OCI-LY1 (cell line): ENCODE results near the gene NHERF2.
"Not testable (repeated sequence)": the region's sequence is repeated elsewhere in the genome, so short reads cannot be mapped to it uniquely, and the experiment has no call there.

ENCODE experiments used
- H2AFZ ChIP-seq: fragments of 200-600 bp; sonication (generic), shearing (Covaris generic); 2 replicates; pipeline ENCODE4 v1.6.0; 2014; ENCODE audit warnings: antibody characterized with exemption, mild to moderate bottlenecking, low read length
- H3F3A ChIP-seq: fragments of 200-600 bp; sonication (generic), shearing (Covaris generic); 2 replicates; pipeline ENCODE4 v1.6.0; 2014; ENCODE audit warnings: mild to moderate bottlenecking, antibody characterized with exemption, low read length, moderate library complexity; ENCODE audit not compliant: insufficient read depth
- H3K27ac ChIP-seq: fragments of 200-600 bp; sonication (generic); 2 replicates; pipeline ENCODE4 v1.5.1; 2014; ENCODE audit warnings: low read length, mixed run types, mild to moderate bottlenecking, low read depth; ENCODE audit not compliant: poor library complexity, severe bottlenecking
- H3K27me3 ChIP-seq: fragments of 200-600 bp; sonication (generic); 2 replicates; pipeline ENCODE4 v1.6.0; 2014; ENCODE audit warnings: antibody characterized with exemption, mild to moderate bottlenecking, low read length, moderate library complexity; ENCODE audit not compliant: insufficient read depth
- H3K36me3 ChIP-seq: fragments of 200-600 bp; sonication (generic); 2 replicates; pipeline ENCODE4 v1.6.1; 2014; ENCODE audit warnings: mild to moderate bottlenecking, antibody characterized with exemption, low read length, moderate library complexity, mixed read lengths; ENCODE audit not compliant: insufficient read depth
- H3K4me1 ChIP-seq: fragments of 200-600 bp; sonication (generic); 2 replicates; pipeline ENCODE4 v1.5.1; 2014; ENCODE audit warnings: mild to moderate bottlenecking, low read length, moderate library complexity; ENCODE audit not compliant: insufficient read depth, severe bottlenecking
- H3K4me2 ChIP-seq: fragments of 200-600 bp; sonication (generic), shearing (Covaris generic); 2 replicates; pipeline ENCODE4 v1.6.1; 2014; ENCODE audit warnings: low read length
- H3K4me3 ChIP-seq: fragments of 200-600 bp; sonication (generic); 2 replicates; pipeline ENCODE4 v1.5.1; 2014; ENCODE audit warnings: low read length, low read depth, mild to moderate bottlenecking, mixed read lengths; ENCODE audit not compliant: poor library complexity, severe bottlenecking
- H3K79me2 ChIP-seq: fragments of 200-600 bp; shearing (Covaris generic); 2 replicates; pipeline ENCODE4 v1.6.1; 2016; ENCODE audit warnings: mixed run types, low read length, mixed read lengths; ENCODE audit not compliant: insufficient read depth
- H3K9ac ChIP-seq: fragments of 200-600 bp; sonication (generic), shearing (Covaris generic); 2 replicates; pipeline ENCODE4 v1.6.1; 2014; ENCODE audit warnings: mild to moderate bottlenecking, low read length, mixed read lengths
- H3K9me2 ChIP-seq: fragments of 200-600 bp; sonication (generic), shearing (Covaris generic); 2 replicates; pipeline ENCODE4 v1.6.1; 2014; ENCODE audit warnings: low read depth, mild to moderate bottlenecking, low read length, mixed read lengths
- H3K9me3 ChIP-seq: fragments of 200-600 bp; shearing (Covaris generic); 2 replicates; pipeline ENCODE4 v1.6.1; 2014; ENCODE audit warnings: low read length, mixed read lengths
- H4K20me1 ChIP-seq: fragments of 200-600 bp; sonication (generic), shearing (Covaris generic); 2 replicates; pipeline ENCODE4 v1.6.0; 2016; ENCODE audit warnings: mild to moderate bottlenecking, low read length; ENCODE audit not compliant: insufficient read depth
- CTCF ChIP-seq: fragments of 200-600 bp; sonication (generic), shearing (Covaris generic); IDR thresholded peaks from 2 replicates; pipeline ENCODE4 v1.5.1; 2017; ENCODE audit warnings: mild to moderate bottlenecking, antibody characterized with exemption, low read length, moderate library complexity, mixed read lengths
- EZH2 ChIP-seq: fragments of 200-600 bp; sonication (generic), shearing (Covaris generic); IDR thresholded peaks from 2 replicates; pipeline ENCODE4 v1.8.0; 2017; ENCODE audit warnings: borderline replicate concordance, mixed run types, mild to moderate bottlenecking, antibody characterized with exemption, low read length, moderate library complexity, mixed read lengths

Gene NHERF2

DNA sequence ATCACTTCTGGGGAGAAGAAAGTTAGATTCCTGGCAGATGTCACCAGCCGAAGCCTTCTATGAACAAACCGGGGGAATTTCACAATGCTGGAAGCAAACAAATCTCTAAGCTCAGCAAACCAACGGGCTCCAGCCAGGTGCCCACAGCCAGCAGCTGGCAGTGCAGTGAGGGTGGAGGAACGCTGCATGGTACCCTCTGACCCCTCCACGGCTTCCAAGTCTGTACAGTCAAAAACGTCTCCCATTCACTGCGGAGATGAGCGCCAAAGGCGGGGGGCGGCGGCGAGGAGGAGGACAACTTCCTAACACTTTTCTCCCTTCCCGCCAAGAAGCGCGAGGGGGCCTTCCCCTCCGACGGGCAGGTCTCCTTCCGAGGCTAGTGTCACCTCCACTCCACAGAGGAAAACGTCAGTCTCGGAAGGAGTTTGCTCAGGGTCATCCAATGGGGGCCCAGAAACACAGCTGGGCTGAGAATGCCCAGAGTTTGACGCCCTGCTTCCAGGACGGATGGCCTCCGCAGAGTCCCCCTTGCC, 18.0 kb upstream of the NHERF2 start:
- peaks cover 11% of the 10 kb centered on the region for H3K79me2 ChIP-seq

DNA sequence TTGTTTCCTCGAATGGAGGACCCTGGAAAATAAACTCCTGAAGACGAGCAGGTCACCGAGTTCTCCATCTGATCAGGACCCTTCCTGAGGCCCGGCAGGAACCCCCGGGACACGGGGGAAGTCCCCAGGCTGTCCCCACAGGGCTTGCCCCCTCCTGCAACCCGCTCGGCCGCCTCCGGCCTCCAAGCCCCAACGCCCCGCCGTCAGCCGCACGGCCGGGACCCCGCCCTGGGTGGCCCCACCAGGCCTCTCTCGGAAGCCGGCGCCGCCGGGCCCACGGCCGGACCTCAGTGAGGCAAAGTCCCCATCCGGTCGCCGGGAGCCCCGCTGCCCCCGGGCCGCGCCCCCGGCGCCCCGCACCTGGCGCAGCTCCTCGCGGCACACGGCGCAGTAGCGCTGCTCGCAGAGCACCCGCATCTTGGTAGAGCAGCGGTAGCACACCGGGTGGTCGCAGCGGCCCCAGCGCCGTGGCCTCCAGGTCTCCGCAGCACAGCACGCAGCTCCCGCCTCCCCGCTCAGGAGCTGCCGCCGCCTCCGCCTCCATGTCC, 17.5 kb upstream of the NHERF2 start:
- no peaks in the 10 kb centered on the region for H3K9me2 ChIP-seq
- 0 out of 2 replicates have a peak, but pooled peaks cover 6% of the 10 kb centered on the region for H3K36me3 ChIP-seq
- peak overlapping the region; percentile 95 for H3K9ac ChIP-seq
- TF ChIP-seq CTCF (no peak), EZH2 (no peak)
- no peaks in the 10 kb centered on the region for H3F3A ChIP-seq
- H3K4me3 ChIP-seq = peak overlapping the region; percentile 99
- H3K27me3 ChIP-seq = no peaks in the 10 kb centered on the region
- peaks cover 53% of the 10 kb centered on the region for H3K4me1 ChIP-seq
- no peak overlapping the region for H2AFZ ChIP-seq
- H3K9me3 ChIP-seq = no peaks in the 10 kb centered on the region
- no peaks in the 10 kb centered on the region for H4K20me1 ChIP-seq
- peaks cover 11% of the 10 kb centered on the region for H3K79me2 ChIP-seq
- peak overlapping the region; percentile 53 for H3K27ac ChIP-seq
- peak overlapping the region; percentile 74 for H3K4me2 ChIP-seq

More for the DNA sequence above, 18.0 kb upstream of the NHERF2 start:
- Histone ChIP-seq H3K4me1 (peaks cover 56% of the 10 kb centered on the region), H3K4me2 (peak overlapping the region; percentile 74), H3K4me3 (peak overlapping the region; percentile 99), H3K36me3 (0 out of 2 replicates have a peak, but pooled peaks cover 6% of the 10 kb centered on the region), H3K9me3 (no peaks in the 10 kb centered on the region), H3K27me3 (no peaks in the 10 kb centered on the region), H2AFZ (no peak overlapping the region), H3K27ac (peak overlapping the region; percentile 53), H3K9me2 (no peaks in the 10 kb centered on the region), H3F3A (no peaks in the 10 kb centered on the region), H3K9ac (peak overlapping the region; percentile 95), H4K20me1 (no peaks in the 10 kb centered on the region)
- TF ChIP-seq CTCF (no peak), EZH2 (no peak)

DNA sequence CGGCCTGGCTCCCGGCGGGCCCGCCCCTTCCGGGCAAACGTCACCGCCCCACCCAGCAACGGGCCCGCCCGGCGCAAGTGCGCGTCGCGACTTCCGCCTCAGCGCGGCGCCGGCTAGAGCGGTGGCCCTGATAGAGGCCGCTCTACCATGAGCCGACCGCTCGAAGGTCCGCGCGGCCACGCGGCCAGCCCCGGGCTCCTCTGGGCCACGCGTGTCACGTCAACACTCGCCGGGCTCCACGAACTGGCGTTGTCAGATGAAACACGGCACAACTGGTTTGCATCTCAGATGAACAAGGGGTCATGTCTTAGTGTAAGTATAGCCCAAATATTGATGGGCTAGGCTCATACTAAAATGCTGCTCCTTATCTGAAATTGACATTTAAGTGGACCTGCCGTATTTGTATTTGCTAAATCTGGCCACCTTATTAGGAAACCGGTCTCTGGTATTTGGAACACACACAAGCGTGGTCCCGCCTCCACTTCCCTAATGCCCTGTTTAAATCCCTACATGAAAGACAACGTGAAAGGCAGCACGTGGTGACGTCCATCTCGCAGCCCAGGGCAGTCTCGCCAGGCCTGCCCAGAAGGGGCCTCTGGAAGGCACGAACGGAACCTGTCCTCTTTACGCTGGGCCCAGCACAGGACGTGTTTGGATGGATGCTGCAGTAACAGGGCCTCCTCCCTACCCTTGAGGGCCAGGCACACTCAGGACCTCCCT, 16.8 kb upstream of the NHERF2 start, which contains the start of gene ZNF598:
Gene ZNF598, minus strand, starts transcription at position 31 of the 720 bp plus-strand sequence.
- TF ChIP-seq EZH2 (no peak), CTCF (no peak)
- Histone ChIP-seq H3K27me3 (no peaks in the 10 kb centered on the region), H2AFZ (peak within 1 kb of the TSS; percentile 5; the same call in 1 of the 2 replicates), H3K27ac (peak within 1 kb of the TSS; percentile 53), H3K36me3 (0 out of 2 replicates have a peak, but pooled peaks cover 6% of the 10 kb centered on the region), H3K4me1 (peaks cover 49% of the 10 kb centered on the region), H3F3A (no peaks in the 10 kb centered on the region), H3K9me2 (no peaks in the 10 kb centered on the region), H3K4me2 (peak within 1 kb of the TSS; percentile 98), H4K20me1 (no peaks in the 10 kb centered on the region), H3K79me2 (peaks cover 11% of the 10 kb centered on the region), H3K4me3 (peak within 1 kb of the TSS; percentile 99), H3K9ac (peak within 1 kb of the TSS; percentile 99), H3K9me3 (no peaks in the 10 kb centered on the region)

- peaks cover 34% of the 10 kb centered on the region for H3K4me1 ChIP-seq
- not testable (repeated sequence) for H3K27me3 ChIP-seq, H3K9me3 ChIP-seq, H3K27ac ChIP-seq, H3K9me2 ChIP-seq, H3K9ac ChIP-seq, H2AFZ ChIP-seq, H3F3A ChIP-seq, H3K4me2 ChIP-seq, H4K20me1 ChIP-seq, H3K36me3 ChIP-seq, H3K4me3 ChIP-seq
- H3K79me2 ChIP-seq = peaks cover 11% of the 10 kb centered on the region
Observed at GRCh38 chr16:2011726-2012125, 15.0 kb upstream of the NHERF2 start.
